HG03108 (cell line): ENCODE results near the gene YEATS2.
"Not testable (repeated sequence)": the region's sequence is repeated elsewhere in the genome, so short reads cannot be mapped to it uniquely, and the experiment has no call there.

Experiments used
- ATAC-seq: cut with Tn5 transposase; IDR thresholded peaks from one replicate; pipeline ENCODE4 v1.9.1; 2021; ENCODE audit warnings: moderate library complexity; ENCODE audit not compliant: unreplicated experiment

The YEATS2 gene

DNA sequence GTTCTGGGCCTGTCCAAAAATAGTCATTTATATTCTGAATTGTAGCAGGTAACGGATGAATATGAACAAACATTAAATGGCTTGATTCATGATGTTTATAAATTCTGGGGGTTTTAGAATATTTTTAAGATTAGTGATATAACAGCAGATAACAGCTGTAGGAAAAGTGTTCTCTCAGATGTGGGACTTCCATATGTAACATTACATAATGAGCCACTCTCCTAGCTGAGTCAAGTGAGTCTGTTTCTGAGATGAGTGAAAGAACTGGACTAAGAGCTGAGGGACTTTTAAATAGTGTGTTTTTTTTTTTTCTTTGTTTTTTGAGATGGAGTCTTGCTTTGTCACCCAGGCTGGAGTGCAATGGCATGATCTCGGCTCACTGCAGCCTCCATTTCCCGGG lies 13.9 kb downstream of the YEATS2 start:
- ATAC-seq = no peak

DNA sequence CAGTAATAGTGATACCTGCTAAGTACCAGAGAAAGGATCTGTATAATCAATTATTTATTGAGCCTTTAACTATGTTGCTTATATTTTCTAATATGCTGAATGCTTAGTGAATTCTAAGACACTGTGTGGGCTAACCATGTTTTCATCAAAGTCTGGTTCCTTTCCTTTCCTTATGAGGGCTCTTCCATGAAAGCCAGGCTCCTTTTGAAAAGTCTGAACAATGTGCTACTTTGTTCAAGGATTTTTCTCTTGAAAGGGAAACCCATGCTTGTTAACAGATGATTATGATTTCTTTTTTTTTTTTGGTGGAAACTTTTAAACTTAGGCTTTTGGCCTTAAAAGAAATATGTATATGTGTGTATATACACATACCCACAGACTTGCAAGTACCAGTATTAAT lies 17.0 kb downstream of the YEATS2 start:
- no peak for ATAC-seq

DNA sequence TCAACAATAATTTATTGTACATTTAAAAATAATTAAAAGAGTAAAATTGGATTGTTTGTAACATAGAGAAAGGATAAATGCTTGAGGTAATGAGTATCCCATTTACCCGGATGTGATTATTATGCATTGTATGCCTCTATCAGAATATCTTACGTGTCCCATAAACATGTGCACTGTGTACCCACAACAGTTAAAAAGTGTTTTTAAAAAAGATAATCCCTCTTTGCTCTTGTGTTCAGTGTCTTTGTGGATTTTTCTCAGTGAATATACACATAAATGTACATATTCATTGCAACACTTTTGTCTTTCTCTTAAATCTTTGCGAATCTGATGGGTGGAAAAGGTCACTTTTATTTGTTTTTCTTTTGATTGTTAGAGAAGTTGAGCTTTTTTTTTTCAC lies 20.4 kb downstream of the YEATS2 start:
- ATAC-seq = no peak

DNA sequence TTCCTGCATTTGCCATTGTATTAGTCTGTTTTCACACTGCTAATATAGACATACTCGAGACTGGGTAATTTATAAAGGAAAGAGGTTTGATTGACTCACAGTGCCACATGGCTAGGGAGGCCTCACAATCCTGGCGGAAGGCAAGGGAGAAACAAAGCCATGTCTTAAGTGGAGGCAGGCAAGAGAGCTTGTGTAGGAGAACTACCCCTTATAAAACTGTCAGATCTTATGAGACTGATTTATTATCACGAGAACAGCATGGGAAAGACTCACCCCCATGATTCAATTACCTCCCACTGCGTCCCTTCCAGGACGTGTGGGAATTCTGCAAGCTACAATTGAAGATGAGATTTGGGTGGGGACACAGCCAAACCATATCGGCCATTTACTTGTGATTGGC lies 27.8 kb downstream of the YEATS2 start:
- no peak for ATAC-seq

DNA sequence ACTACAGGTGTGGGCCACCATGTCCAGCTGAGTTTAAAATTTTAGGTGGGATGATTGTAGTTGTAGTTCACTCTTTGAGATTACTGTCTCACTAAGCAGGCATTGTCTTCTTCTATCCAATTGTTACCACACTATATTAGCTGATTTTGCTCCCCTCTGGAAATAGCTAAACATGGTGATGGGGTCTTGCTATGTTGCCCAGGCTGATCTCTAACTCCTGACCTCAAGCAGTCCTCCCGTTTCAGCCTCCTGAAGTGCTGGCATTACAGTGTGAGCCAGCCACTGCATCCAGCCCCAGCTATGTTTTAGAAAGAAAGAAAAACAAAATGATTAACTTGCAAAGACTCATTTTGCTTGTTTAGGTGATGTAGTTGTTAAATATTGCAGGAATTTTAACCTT lies 30.6 kb downstream of the YEATS2 start:
- no peak for ATAC-seq

DNA sequence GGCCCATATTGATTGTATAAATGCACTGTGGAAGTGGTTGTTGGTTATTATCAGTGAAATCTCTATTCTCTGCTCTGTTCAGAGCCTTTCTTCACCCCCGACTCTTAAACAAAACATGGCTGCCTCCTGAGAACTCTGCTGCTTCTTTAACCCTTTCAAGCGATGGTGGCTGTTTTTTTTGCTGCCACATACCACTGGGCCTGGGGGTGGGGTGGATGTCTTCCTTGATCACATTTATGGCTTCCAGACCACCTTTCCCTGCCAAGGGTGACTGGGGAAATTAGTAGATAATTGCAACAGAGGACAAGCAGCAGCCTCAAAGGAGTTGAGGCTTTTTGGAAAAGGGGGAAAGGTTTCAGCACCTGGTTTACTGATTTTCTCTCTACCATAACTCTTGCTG lies 32.8 kb downstream of the YEATS2 start:
- ATAC-seq = no peak

DNA sequence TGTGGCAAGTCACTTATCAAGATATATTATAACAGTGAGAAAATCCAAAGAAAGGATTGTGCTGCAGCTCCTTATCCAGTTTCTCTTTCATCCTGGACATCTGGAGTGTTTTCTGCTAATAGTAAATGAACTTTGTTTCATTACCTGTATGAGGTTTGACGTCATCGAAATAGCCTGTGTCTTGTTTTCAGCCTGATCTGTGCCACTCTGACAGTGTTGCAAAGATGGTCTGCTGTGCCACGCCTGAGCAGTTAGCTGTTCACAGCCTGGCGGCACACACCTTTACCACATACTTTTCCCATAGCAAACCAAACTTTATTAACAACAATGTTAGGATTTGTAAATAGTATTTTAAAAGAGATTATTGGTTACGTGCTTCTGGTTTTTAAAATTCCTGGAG lies 34.0 kb downstream of the YEATS2 start:
- no peak for ATAC-seq

DNA sequence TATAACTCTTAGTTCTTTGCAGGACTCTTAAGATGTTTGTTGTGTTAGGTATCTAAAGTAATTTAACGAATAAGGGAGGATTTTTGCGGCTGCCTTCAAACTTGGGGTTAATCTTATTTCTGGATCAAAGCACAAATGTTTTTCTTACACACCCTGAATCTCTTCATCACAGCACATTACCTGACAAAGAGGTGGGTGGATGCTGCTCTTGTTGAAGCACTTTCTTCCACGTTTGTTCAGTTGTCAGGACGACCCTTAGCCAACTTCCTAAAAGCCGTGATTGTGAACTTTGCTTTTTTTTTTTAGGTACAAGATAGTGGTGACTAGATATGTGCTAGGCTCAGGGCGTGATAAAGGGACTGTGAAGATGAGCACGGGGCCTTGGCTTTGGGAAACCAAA lies 36.0 kb downstream of the YEATS2 start:
- ATAC-seq = no peak

DNA sequence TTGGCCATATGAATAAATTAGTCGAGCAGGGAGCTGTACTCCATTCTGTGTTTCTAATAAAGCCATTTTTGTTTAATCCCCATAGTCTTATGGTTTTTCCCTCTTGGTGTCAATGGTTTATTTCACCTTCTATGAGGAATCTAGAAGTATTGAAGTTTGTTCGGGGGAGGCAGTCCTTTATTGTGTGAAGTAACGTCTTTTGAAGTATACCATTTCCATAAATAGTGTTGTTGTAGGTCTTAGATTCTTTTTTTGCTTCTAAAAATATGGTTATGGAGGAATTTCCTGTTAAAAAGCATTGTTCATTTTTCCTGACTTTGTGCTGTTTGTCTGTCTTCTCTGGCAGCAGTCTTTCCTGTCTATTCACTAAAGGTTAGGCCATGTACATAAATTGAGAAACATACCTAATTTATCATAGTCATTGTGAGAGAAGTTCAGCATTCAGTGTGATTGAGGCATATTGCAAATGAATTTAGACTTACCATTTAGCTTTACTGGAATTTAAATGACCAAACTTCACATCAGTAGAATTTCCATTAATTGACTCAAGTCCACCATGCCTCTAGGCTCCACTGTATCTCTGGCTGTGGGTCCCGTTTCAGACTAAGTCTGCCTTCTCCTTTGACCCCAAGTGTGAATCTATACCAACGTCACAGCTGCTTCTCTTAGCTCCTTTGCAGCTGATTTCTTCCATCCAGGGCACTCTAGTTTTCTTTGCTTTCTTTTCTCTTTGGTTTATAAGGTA lies 37.3 kb downstream of the YEATS2 start:
- no peak for ATAC-seq

DNA sequence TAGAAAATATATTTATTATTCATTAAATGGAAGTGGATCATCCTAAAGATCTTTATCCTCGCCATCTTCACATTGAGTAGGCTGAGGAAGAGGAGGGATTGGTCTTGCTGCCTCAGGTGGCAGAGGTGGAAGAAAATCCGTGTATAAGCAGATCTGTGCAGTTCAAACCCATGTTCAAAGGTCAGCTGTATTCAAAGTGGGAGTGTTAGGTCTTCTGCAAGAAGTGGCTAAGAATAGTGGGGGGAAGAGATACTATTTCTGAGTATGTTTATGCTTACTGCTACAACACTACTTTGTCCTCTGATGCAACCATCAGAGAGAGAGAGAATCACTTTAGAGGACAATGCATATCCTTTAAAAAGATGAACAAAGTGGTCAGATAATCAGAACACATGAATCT lies 39.5 kb downstream of the YEATS2 start:
- no peak for ATAC-seq

DNA sequence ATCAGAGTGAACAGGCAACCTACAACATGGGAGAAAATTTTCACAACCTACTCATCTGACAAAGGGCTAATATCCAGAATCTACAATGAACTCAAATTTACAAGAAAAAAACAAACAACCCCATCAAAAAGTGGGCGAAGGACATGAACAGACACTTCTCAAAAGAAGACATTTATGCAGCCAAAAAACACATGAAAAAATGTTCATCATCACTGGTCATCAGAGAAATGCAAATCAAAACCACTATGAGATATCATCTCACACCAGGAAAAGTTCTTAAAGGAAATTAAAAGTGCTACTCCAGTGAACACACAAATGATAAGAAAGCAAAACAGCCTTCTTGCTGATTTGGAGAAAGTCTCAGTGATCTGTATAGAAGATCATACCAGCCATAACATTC lies 42.6 kb downstream of the YEATS2 start:
- ATAC-seq = not testable (repeated sequence)

DNA sequence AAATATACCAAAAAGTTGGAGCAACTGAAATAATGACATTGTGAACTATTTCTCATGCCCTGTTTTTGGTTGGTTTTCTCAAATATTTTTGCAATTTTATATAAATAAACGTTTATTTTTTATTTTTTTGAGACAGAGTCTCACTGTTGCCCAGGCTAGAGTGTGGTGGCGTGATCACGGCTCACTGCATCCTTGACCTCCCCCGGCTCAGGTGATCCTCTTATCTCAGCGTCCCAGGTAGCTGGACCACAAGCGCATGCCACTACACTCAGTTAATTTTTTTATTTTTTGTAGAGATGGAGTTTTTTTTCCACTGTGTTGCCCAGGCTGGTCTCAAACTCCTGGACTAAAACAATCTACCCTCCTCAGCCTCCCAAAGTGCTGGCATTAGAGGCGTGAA lies 45.6 kb downstream of the YEATS2 start:
- no peak for ATAC-seq

DNA sequence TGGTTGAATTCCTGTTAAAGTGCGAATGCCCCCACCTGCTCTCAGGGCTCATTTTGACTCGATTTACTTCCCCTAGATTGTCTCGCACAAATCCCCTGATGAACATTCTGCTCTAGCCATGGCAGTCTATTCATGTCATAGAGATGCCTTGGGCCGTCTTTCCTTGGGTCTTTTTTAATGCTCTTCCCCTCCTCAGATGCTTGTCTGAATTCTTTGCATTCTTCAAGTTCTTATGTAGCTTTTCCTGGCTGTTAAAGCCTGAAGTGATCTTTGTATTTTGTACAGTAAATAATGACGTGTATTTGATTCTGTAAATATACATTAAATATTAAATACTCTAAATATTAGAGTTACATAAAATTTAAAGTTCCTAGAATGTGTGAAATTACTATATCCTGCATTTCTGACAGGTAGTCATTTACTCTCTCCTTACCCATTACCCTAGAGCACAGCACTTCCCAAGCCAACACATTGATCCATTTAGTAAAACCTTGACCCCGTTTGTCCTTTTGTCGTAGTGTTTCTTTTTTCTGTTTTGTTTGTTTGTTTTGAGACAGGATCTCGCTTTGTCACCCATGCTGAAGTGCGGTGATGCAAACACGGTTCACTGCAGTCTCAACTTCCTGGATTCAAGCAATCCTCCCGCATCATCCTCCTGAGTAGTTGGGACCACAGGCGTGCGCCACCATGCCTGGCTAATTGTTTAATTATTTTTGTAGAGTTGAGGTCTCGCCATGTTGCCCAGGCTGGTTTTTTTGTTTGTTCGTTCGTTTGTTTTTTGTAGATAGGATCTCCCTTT lies 47.9 kb downstream of the YEATS2 start:
- no peak for ATAC-seq

DNA sequence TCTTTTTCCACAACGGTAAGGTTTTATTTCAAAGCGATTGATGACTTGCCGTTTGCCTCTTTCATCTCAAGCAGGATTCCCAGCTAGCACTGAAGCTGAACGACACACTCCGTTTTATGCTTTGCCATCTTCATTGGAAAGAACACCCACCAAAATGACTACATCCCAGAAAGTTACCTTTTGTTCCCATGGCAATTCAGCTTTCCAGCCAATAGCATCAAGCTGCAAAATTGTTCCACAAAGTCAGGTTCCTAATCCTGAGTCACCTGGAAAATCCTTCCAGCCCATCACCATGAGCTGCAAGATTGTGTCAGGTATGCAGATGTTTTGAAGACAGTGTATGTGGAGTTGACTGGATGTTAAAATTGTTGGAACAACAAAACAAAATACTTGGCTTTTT lies 56.5 kb downstream of the YEATS2 start:
- no peak for ATAC-seq

DNA sequence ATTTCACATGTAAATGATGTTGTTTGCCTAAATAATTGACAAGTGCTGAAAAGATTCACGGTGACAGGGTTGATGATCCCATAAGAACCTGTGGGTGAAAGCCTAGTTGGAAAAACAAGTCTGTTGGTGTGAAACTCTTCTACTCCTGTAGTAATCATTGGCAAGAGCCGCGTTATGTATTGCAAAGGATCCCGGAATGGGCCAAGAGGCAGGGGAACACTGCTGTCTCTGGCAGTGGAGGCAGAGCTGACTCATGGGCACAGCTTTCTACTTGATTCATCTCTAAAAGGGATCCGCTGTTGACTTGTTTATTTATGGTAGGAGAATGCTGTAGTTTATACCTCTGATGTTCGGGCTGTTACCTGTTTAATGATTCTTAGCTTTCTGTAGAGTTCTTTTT lies 64.7 kb downstream of the YEATS2 start:
- no peak for ATAC-seq

DNA sequence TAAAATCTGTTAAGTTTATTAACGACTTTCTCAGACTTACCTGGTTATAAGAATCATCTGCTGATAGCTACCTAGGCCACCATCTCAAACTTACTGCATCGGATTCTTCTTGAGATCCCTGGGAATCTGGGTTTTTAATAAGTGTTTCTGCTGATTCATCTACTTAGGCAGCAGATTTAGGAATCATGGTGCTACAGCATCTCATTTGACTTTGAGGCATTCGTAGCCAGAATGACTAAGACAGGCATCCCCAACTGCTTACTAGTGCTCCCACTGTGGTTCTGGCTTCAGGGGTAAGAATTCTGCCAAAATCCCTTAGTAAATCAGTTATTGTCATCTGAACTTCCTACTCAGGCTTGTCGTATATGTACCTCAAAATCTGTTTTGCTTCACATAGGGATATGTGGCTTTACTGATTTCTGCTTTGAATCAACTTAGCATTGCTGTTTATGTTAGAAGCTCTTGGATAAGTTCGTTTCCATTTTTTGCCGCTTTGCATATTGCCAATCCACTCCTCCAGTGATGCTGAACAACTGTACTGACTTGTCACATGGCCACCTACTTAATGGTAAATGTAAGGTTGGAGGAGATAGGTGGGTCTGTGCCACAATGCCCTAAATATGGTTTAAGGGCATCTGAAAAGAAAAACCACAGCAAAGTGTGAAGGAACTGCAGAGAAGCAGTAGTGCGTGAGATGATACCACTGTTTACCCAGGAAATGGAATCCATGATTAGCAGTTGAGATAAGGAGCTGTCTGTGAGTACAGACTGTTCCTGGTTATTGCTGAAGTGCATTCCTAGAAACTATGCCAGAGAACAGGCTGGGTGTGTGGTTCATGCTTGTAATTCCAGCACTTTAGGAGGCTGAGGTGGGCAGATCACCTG lies 67.5 kb downstream of the YEATS2 start:
- ATAC-seq = no peak

DNA sequence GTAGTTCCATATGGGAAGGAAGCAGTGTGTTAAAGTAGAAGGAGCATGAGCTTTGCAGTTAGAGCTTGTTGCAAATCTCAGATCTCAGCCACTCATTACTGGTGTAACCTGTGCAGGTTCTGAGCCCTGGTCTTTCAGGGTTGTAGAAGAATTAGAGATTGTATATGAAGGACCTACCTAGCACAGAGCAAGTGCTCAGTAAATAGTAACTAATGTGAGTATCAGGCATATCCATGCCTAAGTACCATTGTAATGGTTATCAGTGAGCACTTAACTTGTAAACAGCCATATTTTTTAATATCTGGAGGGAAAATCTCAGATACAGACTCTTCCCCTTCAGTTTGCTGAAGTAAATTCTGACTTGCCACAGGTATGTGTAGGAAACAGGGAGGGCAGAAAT lies 68.5 kb downstream of the YEATS2 start:
- ATAC-seq = no peak

DNA sequence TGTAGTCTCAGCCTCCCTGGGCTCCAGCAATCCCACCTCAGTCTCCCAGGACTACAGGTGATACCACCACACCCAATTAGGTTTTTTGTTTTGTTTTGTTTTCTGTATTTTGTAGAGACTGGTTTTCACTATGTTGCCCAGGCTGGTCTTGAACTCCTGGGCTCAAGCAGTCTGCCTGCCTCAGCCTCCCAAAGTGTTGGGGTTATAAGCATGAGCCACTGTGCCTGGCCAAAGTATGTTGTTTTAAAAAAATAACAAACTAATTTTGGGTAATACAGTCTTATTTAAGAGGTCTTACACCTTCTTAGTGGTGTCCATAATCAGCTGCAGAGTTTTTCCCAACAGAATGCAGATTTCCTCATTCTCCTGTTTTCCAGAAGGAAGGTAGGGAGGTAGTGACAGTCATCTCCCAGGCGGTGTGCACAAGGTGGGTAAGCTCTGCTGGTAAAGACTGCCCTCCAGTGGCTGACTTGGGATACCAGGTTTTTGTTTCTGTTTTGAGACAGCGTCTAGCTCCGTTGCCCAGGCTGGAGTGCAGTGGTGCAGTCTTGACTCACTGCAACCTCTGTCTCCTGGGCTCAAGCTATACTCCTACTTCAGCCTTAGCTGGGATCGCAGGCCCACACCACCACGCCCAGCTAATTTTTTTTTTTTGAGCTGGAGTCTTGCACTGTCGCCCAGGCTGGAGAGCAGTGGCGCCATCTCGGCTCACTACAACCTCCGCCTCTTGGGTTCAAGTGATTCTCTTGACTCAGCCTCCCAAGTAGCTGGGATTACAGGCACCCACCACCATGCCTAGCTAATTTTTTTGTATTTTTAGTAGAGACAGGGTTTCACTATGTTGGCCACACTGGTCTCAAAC lies 69.4 kb downstream of the YEATS2 start:
- ATAC-seq = no peak

DNA sequence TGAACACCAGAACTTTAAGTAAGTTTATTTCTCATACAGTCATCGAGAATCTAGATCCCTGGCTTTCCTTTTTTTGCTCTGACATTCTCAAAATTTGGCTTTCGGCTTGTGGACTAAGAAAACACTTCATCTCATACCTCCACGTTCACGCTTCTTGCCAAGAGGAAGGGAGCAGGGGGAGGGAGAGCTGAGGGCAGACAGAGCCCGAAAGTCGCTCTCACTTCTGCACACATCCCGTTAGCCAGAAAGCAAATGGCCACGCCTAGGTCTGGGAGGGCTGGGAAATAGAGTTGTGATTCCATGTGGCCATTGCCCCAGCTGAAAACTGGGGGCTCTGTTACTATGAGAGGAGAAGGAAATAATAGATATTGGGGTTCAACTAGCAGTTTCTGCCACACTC lies 70.5 kb downstream of the YEATS2 start:
- ATAC-seq = no peak

DNA sequence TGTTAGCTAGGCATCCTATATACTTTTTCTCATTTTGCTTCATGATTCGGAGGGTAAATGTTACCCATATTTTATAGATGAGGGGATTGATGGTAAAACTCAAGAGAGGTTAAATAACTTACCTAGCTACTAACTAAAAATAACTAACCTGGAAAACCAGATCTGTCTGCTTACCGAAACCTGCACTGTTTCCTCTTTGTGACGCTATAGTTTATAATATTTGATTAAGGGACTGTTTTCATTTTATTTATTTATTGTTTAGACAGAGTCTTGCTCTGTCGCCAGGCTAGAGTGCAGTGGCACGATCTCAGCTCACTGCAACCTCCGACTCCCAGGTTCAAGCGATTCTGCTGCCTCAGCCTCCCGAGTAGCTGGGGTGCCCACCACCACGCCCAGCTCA lies 71.9 kb downstream of the YEATS2 start:
- no peak for ATAC-seq

DNA sequence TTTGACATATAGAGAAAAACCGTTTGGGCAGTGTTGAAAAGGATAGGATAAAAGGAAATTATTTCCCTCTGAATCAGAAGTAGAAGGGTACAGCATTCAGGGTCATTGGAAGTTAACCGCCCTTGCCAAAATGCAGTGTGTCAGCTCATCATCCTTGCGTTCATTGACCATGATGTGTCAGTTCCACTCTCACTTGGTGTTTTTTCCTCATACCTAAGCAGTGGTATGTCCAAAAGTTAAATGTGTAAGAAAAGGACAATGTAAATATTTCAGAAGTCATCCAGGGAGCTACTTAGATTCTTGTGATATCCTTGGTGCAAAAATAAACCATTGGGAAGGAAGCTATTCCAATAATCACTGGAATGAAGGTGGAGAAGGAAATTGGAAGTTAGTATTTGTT lies 77.0 kb downstream of the YEATS2 start:
- no peak for ATAC-seq
